SK-N-SH treated with all-trans-retinoic acid at 6 μM for 48 hours (cell line): ENCODE data around the gene GHRHR.

Experiments
- BACH2 ChIP-seq: fragments of 250-450 bp; sonication (Bioruptor Pico); IDR thresholded peaks from 2 replicates; pipeline ENCODE4 v1.9.0; 2021; ENCODE audit warnings: mild to moderate bottlenecking, borderline replicate concordance
- ESRRG ChIP-seq: fragments of 250-450 bp; sonication (Bioruptor Pico); IDR thresholded peaks from 2 replicates; pipeline ENCODE4 v1.6.1; 2021; ENCODE audit warnings: mild to moderate bottlenecking
- PATZ1 ChIP-seq: fragments of 250-450 bp; sonication (Bioruptor Pico); IDR thresholded peaks from 2 replicates; pipeline ENCODE4 v1.8.0; 2020; ENCODE audit warnings: mild to moderate bottlenecking, moderate library complexity, borderline replicate concordance
- PPARA ChIP-seq: fragments of 250-450 bp; sonication (Bioruptor Pico); IDR thresholded peaks from 2 replicates; pipeline ENCODE4 v1.5.0; 2020; ENCODE audit warnings: mild to moderate bottlenecking, borderline replicate concordance
- ZNF8 ChIP-seq: fragments of 450-650 bp; formaldehyde crosslinking; IDR thresholded peaks from 2 replicates; pipeline ENCODE4 v1.5.0; 2020; ENCODE audit warnings: mild to moderate bottlenecking, moderate library complexity
- TF ChIP-seq, protein P1 (sequence below): fragments of 250-450 bp; sonication (Bioruptor Pico); IDR thresholded peaks from 2 replicates; pipeline ENCODE4 v1.5.0; 2020; ENCODE audit warnings: mild to moderate bottlenecking, moderate library complexity

DNA sequence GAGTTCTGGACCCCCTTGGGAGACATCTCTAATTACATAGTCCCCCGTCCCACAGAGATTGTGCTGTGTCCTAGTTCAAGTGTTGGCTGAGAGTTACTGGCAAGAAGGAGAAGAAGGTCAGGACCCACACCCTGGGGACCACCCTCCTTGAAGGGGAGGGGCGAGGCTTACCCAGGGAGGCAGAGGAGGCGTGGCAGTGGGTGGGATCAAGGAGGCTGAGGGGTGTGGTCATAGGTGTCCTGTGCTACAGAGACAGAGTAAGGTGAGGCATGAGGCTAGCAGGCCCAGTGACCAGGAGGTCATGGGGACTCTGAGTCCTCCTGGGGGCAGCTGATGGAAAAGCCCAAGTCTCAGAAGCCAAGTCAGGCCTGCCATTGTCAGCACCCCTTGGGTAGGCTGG is 59.0 kb downstream of the GHRHR start:
- TF ChIP-seq, protein P1, sequence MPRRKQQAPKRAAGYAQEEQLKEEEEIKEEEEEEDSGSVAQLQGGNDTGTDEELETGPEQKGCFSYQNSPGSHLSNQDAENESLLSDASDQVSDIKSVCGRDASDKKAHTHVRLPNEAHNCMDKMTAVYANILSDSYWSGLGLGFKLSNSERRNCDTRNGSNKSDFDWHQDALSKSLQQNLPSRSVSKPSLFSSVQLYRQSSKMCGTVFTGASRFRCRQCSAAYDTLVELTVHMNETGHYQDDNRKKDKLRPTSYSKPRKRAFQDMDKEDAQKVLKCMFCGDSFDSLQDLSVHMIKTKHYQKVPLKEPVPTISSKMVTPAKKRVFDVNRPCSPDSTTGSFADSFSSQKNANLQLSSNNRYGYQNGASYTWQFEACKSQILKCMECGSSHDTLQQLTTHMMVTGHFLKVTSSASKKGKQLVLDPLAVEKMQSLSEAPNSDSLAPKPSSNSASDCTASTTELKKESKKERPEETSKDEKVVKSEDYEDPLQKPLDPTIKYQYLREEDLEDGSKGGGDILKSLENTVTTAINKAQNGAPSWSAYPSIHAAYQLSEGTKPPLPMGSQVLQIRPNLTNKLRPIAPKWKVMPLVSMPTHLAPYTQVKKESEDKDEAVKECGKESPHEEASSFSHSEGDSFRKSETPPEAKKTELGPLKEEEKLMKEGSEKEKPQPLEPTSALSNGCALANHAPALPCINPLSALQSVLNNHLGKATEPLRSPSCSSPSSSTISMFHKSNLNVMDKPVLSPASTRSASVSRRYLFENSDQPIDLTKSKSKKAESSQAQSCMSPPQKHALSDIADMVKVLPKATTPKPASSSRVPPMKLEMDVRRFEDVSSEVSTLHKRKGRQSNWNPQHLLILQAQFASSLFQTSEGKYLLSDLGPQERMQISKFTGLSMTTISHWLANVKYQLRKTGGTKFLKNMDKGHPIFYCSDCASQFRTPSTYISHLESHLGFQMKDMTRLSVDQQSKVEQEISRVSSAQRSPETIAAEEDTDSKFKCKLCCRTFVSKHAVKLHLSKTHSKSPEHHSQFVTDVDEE = no peak
- no peak for TF ChIP-seq PPARA (CRISPR knock-in tag)
- no peak for TF ChIP-seq BACH2 (CRISPR knock-in tag)
- no peak for TF ChIP-seq PATZ1 (CRISPR knock-in tag)
- TF ChIP-seq ZNF8 (CRISPR knock-in tag) = no peak
- TF ChIP-seq ESRRG (CRISPR knock-in tag) = no peak
